Erythroblast (primary cell): ENCODE data around the gene LYSMD3.

Experiments used
- DNase-seq, 2 experiments: peaks; one replicate each; lab custom pipeline; 2025; lab: John Stamatoyannopoulos, UW
- GATA1 ChIP-seq: IDR thresholded peaks from 2 replicates; pipeline ENCODE4 v1.6.1; 2011; ENCODE audit warnings: low read depth, mild to moderate bottlenecking, control low read depth, low read length, moderate library complexity
- POLR2A ChIP-seq: IDR thresholded peaks from 2 replicates; pipeline ENCODE4 v1.6.1; 2011; ENCODE audit warnings: mild to moderate bottlenecking, low read length

Gene LYSMD3

DNA sequence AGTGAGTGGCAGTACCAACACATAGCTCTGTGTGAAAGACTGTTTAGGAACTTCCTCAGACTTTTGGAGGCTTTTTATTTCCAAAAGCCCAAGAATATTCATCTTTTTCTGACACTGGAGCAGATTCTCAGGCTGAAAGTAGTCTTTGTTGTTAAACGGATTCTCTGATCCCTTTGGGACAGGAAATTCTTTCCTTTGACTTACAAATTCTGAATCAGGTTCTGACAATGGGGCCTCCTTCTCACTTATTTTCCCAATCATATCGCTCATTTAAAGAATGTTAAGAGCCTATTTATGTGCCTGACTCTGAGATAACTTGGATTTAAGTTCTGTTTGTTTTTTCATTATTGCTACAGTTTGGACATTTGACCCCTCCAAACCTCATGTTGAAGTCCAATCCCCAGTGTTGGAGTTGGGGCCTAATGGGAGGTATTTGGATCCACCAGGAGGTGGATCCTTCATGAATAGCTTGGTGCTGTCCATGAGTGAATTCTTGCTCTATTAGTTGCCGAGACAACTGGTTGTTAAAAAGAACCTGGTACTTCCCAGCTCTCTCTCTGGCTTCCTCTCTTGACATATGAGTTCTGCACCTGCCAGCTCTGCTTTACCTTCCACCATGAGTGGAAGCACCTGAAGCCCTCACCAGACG is 25.1 kb upstream of the LYSMD3 start:
- TF ChIP-seq GATA1 (no peak), POLR2A (no peak)
- no peak for DNase-seq

DNA sequence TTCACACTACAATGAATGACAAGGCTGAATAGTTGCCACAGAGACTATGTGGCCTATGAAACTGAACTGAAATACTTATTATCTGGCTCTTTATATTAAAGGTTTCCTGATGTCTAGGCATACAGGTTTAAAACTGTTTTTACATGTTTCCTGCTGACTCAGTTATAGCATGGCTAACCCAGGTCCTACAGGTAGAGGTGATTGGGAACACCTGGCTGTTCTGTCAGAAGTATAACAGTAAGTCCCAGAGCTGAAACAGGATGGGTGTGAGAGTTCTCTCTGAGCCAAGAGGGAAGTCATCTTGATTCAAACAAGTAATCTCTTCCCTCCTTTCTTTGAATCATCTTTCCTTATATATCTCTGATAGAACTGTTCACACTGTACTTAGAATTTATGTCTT is 24.3 kb upstream of the LYSMD3 start:
- no peak for DNase-seq

GRCh38 chr5:90551376-90551775 is 22.0 kb upstream of the LYSMD3 start:
- no peak for DNase-seq
- TF ChIP-seq POLR2A (no peak), GATA1 (no peak)

More for the DNA sequence above, 24.3 kb upstream of the LYSMD3 start:
- TF ChIP-seq GATA1 (no peak), POLR2A (no peak)

DNA sequence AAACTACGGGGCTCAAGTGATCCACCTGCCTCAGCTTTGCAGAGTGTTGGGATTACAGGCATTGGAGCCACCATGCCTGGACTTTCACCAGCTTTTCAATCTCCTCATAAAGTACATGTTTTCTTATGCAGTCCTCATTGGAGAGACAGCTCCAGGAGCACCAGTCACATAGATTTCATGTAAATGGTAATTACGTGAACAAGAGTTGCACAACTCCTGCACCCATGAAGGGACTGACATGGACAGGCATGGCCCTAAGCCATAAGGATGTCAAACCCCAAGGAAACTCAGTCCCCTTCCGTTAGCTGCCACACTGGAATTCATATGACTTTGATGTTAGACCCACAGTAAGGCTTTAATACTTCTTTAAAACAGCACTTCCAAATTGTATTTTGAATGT is 21.6 kb upstream of the LYSMD3 start:
- TF ChIP-seq GATA1 = no peak
- TF ChIP-seq POLR2A = no peak
- no peak for DNase-seq

DNA sequence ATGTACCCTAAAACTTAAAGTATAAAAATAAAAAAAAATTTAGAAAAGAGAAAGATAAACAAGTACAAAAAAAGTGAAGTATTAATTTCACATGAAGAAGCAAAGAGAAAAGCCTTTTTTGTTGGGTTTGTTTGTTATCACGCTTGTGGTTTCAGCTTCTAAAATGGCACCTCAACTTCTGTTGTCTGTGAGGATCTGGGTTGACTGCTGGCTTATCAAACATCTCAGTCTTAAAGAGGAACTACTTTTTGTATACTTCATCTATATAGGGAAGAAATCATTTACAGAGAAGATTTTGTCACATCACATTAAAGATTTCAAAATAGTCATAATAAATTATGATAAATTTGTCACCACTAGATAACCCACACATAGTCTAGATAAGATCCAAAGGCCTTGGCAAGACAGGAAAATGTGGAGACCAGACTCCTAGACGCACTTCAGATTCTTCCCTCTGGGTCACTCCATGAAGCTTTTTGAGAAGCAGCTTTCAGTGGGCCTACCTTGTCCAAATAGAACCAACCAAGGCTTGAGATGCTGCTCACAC is 20.4 kb upstream of the LYSMD3 start:
- no peak for TF ChIP-seq POLR2A

DNA sequence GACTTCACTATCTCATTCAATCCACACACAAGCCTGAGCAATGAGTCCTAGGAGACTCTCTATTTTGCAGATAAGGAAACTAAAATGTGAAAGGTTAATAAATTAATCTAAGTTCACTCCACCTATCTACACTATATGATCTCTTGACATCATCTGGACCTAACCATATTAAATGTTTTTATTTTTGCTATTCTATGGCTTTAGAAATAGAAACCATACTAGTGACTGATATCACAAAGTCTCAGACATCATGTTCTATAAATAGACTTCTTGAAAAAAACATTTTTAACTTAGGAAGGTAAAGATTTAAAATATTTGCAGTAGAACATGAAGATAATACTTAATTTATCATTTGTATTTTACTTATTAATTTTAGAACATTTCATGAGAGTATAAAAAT is 19.8 kb upstream of the LYSMD3 start:
- no peak for TF ChIP-seq GATA1
- no peak for TF ChIP-seq POLR2A
- no peak for DNase-seq

More for the DNA sequence above, 20.4 kb upstream of the LYSMD3 start:
- no peak for DNase-seq

DNA sequence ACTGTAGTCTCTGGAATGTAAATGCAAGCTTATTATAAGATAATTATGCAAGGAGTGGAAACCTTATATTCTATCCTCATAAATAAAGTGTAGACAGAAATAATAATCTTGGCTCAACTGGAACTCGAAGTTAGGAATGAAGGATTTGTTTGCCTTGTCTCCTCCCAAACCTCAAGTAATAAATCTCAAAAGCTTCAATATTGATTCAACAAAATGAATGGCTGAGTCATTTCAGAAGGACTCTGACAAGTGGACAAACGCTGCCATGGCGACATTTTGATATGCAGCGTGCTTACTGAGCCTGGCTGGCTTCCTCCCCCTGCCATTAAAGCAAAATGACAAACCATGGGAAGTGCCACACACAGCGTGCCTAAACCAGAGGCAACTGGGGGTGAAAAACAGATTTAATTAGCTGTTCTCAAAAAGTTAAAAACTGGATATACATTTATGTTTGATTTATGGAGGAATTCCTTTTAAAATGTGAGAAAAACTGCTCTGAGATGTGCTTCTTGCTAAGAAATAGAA is 18.7 kb upstream of the LYSMD3 start:
- no peak for DNase-seq
- TF ChIP-seq GATA1 = no peak
- no peak for TF ChIP-seq POLR2A

DNA sequence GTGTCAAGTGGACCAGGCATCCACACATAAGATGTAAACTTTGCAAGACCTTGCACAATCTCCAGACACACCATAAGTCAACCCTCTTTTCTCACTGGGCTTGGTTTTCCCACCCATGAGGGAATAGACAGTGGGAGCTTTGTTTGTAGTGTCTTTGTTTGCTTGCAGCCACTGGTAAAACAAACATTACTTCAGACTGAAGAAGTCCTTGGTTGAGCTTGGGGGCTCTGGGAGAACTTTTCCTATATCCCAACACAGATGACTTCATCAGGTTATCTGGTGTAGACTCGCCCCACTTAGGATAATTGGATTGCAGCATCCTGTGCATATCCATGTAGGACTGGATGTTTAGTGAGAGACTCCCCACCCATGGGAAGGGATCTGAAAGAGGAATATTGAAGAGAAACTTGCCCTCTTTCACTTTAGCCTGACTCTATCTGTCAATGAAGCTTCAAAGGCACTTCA is 17.7 kb upstream of the LYSMD3 start:
- no peak for DNase-seq
- TF ChIP-seq GATA1 (no peak), POLR2A (no peak)

DNA sequence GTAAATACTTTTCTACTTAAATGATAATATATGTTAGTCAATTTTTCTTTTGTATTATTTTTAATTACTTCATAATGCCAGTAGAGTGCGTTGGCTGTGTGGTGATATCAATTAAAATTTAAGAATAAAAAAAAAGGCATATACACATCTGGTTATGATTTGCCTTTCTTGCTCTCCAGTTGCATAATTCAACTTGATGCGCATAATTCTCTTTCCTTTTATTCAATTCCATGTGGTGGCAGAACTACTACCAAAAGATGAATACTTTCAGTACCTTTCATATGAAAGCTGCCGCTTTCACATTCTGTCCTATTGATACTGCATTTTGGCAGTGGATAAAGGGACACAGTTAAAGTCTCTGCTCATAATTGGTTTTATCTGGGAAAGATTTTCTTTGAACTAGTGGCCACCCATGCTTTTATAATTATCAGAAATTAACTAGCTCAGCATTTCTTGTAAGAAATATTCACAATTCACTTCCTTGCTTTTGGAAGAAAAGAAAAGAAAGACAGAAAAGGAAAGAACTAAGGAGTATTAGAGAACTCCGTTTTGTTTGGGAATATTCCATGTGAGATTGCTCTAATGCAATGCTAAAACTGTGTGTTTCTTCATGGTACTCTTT is 16.9 kb upstream of the LYSMD3 start:
- DNase-seq = no peak
- TF ChIP-seq GATA1 = no peak
- no peak for TF ChIP-seq POLR2A

GRCh38 chr5:90545511-90545910 is 16.1 kb upstream of the LYSMD3 start:
- TF ChIP-seq POLR2A (no peak), GATA1 (no peak)
- DNase-seq = no peak

DNA sequence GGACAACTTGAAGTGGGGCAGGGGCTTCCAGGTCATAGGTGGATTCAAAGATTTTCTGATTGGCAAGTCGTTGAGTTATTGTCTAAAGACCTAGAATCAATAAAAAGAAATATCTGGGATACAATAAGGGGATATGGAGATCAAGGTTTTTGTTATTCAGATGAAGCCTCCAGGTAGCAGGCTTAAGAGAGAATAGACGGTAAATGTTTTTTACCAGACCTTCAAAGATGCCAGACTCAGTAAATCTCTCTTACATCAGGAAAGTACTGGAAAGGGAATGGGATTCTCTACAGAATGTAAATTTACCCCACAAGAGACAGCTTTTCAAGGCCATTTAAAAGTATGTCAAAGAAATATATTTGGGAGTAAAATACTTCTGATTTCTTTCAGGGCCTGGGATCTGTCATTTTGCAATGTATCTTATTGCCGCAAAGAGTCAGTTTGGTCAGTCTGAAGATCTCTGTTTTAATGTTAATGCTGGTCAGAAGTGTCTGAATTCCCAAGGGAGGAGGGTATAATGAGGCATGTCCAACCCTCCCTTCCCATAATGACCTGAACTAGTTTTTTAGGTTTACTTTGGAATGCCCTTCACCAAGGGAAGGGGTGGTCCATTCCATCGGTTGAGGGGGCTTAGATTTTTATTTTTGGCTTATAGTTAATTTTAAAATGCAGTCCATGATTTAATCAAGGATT is 13.6 kb upstream of the LYSMD3 start:
- no peak for DNase-seq
- TF ChIP-seq GATA1 (no peak), POLR2A (no peak)

GRCh38 chr5:90534922-90535321 is 5.5 kb upstream of the LYSMD3 start:
- DNase-seq = no peak
- TF ChIP-seq GATA1 = no peak
- TF ChIP-seq POLR2A = no peak

DNA sequence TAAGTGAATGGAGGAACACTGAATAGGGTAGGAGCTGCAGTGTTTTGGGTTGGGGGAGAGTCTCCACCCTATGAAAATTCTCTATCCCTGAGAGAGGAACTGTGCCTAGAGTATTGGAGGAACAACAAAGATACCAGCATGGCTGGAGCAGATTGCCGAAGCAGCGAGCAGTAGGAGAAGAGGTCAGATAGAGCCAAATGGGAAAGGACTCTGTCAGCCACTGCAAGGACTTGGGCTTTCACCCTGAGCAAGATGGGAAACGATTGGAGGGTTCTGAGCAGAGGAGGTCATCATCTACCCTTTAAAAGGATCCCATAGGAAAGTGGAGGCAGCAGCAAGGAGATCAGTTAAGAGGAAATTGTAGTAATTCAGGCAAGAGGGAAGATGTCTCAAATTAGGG is 4.4 kb upstream of the LYSMD3 start:
- TF ChIP-seq POLR2A (no peak), GATA1 (no peak)
- DNase-seq = no peak
